Left cardiac atrium (tissue), 4 donors: ENCODE data around the gene CKM. TPM values are rescaled to one million over a fixed set of nuclear protein-coding genes. Genes with fewer than 3 reads are reported as not detected.
"Not testable (repeated sequence)": the region's sequence is repeated elsewhere in the genome, so short reads cannot be mapped to it uniquely, and the experiment has no call there.

Source experiments
- ATAC-seq, 2 donors: fragments of 200-7000 bp; cut with Tn5 transposase; one replicate each; pipeline ENCODE4 v1.9.1; 2020; ENCODE audit warnings: mild to moderate bottlenecking in 2 of 2, moderate library complexity in 2 of 2
- DNase-seq: peaks from one replicate; pipeline ENCODE4 v3.0.0-alpha.2; 2020
- intact Hi-C, 2 donors: fragments of 100-400 bp; cut with DNase I; formaldehyde crosslinking; loops; one replicate each; pipeline versions ENCODE4 v1.14.1 to v1.15.1; 2022 to 2023
- total RNA-seq, 2 donors: library from RNA; stranded (reverse); fragmentation: NEBNext Ultra II Directional; extraction: Animal tissue kit (Norgen Biotek cat#: 25700); gene quantifications; one replicate each; pipeline ENCODE4 v1.2.1, GENCODE V29; 2021
- donor health status: DM: no; HTN: yes; CAD: no.
- donor health status: DM: no; HTN: yes; CAD: no; lungs with severe emphysema.
- donor health status: DM: yes; HTN: yes; CAD: no.
- donor health status: Dilated cardiomyopathy.

The CKM gene
- total RNA-seq, 2 donors from 2014 or later = 3,072 to 3,213 TPM

DNA sequence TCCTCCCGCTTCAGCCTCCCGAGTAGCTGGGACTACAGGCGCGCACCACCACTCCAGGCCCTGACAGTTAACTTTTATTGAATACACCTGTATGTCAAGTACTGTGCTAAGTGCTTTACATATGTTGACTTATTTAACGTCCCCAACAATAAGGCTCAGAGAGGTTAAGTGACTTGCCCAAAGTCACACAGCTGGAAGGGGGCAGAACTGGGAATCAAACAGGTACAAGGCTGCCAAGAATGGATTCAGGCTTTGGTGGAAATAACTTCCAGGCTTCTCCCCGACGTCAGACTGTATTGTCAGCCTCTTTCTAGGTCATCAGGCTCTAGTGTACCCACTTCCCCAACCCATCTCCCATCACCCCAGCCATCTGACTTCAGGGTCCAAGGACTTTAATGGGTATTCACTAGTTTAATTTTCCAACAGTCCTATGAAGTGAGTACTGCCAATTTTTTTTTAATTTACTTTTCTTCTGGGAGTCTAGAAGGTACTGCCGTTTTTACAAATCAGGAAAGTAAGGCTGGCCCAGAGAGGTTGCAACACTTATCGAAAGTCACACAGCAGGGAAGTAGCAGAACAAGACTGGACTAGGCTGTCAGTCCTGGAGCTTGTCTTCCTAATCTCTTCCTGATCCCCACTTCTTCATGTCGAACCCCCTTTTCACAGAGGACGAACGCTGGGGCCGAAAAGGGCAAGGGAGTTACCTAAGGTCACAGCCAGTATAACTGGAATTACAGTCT, 4.9 kb upstream of the CKM start:
- ATAC-seq (no peak), DNase-seq (no peak)
- intact Hi-C loops = no loop called here

DNA sequence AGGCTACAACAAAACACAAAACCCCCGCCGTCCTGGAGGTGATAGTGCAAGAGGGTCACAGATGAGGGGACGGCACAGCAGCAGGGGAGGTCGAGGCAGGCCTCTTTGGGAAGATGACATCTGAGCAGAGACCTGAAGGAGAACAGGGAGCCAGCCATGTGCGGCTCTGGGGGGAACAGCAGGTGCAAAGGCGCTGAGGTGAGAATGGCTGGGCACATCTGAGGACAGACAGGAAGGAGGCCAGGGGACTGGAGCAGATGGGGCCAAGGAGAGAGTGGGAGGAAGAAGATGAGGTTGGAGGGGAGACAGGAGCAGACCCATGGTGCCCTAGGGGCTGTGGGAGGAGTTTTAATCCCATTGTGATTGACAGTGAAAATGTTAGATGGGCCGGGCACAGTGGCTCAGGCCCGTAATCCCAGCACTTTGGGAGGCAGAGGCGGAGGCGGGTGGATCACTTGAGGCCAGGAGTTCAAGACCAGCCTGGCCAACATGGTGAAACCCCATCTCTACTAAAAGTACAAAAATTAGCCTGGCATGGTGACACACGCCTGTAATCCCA, 1.8 kb upstream of the CKM start:
- intact Hi-C loops = no loop called here
- no peak for ATAC-seq
- DNase-seq = no peak

DNA sequence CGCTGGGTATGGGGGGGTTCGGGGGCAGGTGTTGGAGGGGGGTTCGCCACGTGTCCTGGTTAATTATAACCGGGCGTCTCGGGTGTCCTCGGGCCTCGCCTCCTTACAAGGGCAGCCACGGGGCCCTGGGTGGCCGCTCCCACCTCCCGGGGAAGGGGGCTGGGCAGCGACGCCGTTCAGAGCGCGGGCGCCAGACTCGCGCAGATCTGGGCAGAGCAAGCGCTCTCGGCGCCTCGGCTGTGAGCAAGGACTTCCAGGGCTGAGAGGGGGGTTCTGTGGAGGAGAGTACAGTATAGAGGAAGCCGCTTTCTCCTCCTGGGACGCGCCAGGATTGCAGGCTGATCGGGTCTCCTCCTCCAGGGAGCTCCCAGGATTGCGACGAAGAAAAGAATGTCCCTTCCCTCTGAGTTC, 1.0 kb upstream of the CKM start:
- peak; percentile 77 for DNase-seq
- peak; percentile 68 to 76 for ATAC-seq
- intact Hi-C loops = no loop called here

GRCh38 chr19:45322311-45322710, 364 bp downstream of the CKM start:
- intact Hi-C loops = no loop called here
- ATAC-seq (peak in 1 of 2 donors; percentile 1), DNase-seq (no peak)

DNA sequence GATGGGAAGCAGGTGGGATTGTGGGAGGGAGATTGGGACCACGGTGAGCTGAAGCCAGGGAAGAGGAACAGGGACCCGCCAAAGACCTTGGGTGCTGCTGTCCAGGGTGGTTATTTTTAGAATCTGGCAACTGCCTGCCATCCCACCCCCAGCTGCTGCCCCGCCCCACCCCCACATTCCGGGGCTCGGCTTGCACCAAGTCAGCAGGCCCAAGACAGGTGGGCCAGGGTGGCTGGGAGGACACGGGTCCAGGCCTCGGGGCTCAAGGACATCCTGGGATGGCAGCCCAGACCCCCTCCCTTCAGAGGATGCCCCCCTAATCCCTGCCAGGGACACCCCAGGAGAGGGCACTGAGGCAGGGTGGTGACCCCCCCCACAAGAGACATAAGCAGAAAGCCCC, 827 bp downstream of the CKM start:
- DNase-seq = peak; percentile 39
- intact Hi-C loops = no loop called here
- peak; percentile 31 to 36 for ATAC-seq

DNA sequence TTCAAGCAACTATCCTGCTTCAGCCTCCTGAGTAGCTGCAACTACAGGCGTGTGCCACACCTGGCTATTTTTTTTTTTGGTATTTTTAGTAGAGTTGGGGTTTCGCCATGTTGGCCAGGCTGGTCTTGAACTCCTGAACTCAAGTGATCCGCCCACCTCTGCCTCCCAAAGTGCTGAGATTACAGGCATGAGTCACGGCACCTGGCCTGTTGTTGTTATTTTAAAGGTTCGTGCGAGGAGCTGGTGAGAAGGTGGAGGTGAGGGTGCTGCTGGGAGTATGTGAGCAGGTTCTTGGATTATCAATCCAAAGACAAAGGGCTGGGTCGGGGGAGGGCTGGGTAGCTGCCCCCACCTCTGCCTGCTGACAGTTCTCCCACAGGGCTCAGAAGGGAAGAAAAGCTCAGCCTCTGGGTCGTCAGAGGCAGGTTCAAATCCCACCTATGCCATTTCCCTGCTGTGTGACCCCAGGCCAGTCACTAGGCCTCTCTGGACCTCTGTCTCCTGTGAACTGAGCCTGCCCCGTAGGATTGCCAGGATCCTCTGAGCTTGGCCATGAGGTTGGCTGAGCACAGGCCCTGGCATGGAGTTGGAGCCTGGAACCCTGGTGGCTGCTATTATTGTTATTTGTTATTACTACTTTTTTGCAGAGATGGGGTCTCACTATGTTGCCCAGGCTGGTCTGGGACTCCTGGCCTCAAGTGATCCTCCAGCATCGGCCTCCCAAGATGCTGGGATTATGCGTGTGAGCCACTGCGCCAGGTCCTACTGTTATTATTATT, 1.5 kb downstream of the CKM start:
- DNase-seq (no peak), ATAC-seq (no peak)
- intact Hi-C loops = no loop called here

DNA sequence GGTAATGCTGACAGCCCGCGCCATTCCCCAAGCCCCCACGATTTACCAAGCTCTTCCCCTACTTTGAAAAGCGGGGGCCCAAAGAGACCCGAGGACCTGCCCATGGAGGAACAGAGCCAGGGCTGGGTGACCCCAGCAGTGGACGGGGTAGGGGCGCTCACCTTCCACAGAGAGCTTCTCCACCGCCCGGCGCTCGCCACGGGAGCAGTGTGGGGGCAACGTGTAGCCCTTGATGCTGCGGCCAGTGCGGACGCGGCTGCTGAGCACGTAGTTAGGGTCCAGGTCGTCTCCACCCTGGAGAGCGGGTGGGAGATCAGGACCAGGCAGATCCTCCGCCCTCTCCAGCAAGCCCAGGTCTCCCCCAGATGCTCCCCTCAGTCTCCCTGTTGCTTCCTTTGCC, 7.4 kb downstream of the CKM start:
- DNase-seq (no peak), ATAC-seq (no peak)
- intact Hi-C loops = no loop called here

DNA sequence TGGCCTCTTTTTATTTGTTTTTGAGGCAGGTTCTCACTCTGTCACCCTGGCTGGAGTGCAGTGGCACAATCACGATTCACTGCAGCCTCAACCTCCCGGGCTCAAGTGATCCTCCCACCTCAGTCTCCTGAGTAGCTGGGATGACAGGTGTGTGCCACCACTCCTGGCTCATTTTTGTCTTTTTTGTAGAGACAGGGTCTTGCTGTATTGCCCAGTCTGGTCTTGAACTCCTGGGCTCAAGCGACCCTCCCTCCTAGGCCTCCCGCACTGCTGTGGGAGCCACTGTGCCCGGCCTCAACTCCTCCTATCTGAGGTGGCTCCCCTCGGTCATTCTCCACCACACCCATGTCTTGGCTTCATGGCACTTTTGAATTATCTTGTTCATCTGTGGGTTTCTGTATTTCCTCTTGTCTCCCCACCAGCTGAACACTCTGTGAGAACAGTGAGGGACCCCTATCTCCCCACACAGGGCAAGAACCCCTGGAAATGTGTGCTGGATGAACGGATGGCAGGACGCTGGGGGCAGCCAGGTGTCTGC, 7.9 kb downstream of the CKM start:
- DNase-seq (no peak), ATAC-seq (no peak)
- intact Hi-C loops = no loop called here

DNA sequence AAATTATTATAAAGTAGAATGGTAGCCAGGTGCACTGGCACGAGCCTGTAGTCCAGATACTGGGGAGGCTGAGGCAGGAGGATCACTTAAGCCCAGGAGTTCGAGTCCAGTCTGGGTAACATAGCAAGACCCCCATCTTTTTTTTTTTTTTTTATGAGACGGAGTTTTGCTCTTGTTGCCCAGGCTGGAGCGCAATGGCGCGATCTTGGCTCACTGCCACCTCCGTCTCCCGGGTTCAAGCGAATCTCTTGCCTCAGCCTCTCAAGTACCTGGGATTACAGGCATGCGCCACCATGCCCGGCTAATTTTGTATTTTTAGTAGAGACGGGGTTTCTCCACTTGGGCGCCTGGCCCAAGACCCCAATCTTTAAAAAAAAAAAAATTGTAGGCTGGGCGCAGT, 10.4 kb downstream of the CKM start:
- intact Hi-C loops, ATAC-seq, DNase-seq: not testable (repeated sequence)

DNA sequence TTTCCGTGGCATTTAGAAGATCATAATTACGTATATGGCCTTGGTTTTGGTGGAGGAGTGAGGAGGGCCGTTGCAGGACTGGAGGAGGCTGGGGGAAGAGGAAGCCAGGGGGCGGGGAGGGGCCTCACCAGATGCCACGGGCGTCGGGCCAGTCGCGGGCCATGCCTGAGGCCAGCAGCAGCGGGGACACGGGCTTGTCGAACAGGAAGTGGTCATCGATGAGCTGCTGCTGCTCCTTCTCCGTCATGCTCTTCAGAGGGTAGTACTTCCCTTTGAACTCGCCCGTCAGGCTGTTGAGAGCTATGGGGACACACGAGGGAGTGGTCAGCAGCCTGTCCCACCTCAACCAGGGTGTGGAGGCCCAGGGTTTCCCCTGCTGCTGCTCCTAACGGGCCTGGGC, 11.1 kb downstream of the CKM start:
- intact Hi-C loops = no loop called here
- DNase-seq (peak; percentile 44), ATAC-seq (peak; percentile 33 to 58)

GRCh38 chr19:45309322-45309721, 13.4 kb downstream of the CKM start:
- intact Hi-C loops, DNase-seq, ATAC-seq: not testable (repeated sequence)

- ATAC-seq (no peak), DNase-seq (no peak)
- intact Hi-C loops = no loop called here
These were observed 15.3 kb downstream of the CKM start for GRCh38 chr19:45307361-45307760.

- DNase-seq = no peak
- ATAC-seq = peak in 1 of 2 donors; percentile 4
- intact Hi-C loops = no loop called here
These were observed 16.1 kb downstream of the CKM start for GRCh38 chr19:45306518-45307027.

GRCh38 chr19:45306040-45306439, 16.6 kb downstream of the CKM start:
- ATAC-seq = no peak
- intact Hi-C loops = no loop called here
- DNase-seq = no peak

- DNase-seq (no peak), ATAC-seq (no peak)
- intact Hi-C loops = no loop called here
These were observed 17.3 kb downstream of the CKM start for GRCh38 chr19:45305421-45305820.

DNA sequence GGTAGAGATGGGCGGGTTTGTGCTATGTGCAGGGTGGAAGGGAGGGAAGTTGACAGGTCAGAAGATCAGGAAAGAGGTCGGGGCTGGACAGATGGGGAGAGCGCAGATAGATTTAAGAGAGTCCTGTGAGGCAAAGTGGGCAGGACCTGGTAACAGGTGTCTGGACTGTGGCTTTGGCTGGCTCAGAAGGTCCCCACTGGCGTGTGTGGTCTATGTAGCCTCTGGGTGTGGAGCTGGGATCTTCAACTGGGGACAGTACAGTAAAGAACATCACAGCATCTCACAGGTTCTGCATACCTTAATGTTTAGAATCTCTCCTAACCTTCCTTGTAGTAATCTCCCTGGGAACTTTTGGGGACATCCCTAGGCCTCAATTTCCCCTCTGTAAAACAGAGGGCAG, 17.7 kb downstream of the CKM start:
- DNase-seq (no peak), ATAC-seq (peak in 1 of 2 donors; percentile 3)
- intact Hi-C loops = no loop called here

- peak in 1 of 2 donors; percentile 2 for ATAC-seq
- intact Hi-C loops = no loop called here
- no peak for DNase-seq
These were observed 18.3 kb downstream of the CKM start for GRCh38 chr19:45304141-45304926.

- intact Hi-C loops = no loop called here
- no peak for ATAC-seq
- no peak for DNase-seq
These were observed 19.2 kb downstream of the CKM start for GRCh38 chr19:45303269-45304060.
